H1 (cell line): ENCODE measurements around the gene NEK11. TPM values are rescaled to one million over a fixed set of nuclear protein-coding genes. Genes with fewer than 3 reads are reported as not detected.

Experiments used
- CTCF ChIA-PET: fragments of 300-600 bp; sonication (Branson Sonifier 250); formaldehyde crosslinking; loops from one replicate; lab custom pipeline; 2021; ENCODE audit not compliant: partially characterized antibody; lab: Charles Lee
- POLR2A ChIA-PET: fragments of 300-600 bp; sonication (Branson Sonifier 250); formaldehyde crosslinking; loops from one replicate; lab custom pipeline; 2021; ENCODE audit warnings: inconsistent platforms; ENCODE audit not compliant: partially characterized antibody; lab: Charles Lee
- DNase-seq, 2 experiments: peaks; one replicate each; pipeline versions ENCODE4 v3.0.0 to v3.0.0-alpha.2; 2010 to 2022; ENCODE audit warnings: low spot score in 2 of 2, low read depth in 1 of 2, mixed read lengths in 1 of 2
- FAIRE-seq: peaks from 2 replicates; lab custom pipeline; 2011; peaks lifted over from hg19 to GRCh38; lab: Jason Lieb, UNC
- H2AFZ ChIP-seq: 2 replicates; pipeline ENCODE4 v1.8.1; 2012; ENCODE audit warnings: low read length, inconsistent platforms
- H2AK5ac ChIP-seq: 2 replicates; pipeline ENCODE4 v1.6.1; 2013; ENCODE audit warnings: low read depth, low read length
- H2BK120ac ChIP-seq: replicated peaks from 2 replicates; pipeline ENCODE3; 2013; ENCODE audit warnings: low read depth, low read length, inconsistent platforms
- H2BK12ac ChIP-seq: 2 replicates; pipeline ENCODE4 v1.6.1; 2013; ENCODE audit warnings: low read depth, low read length
- H2BK15ac ChIP-seq: 2 replicates; pipeline ENCODE4 v1.6.1; 2013; ENCODE audit warnings: low read length
- H2BK20ac ChIP-seq: 2 replicates; pipeline ENCODE4 v1.6.1; 2013; ENCODE audit warnings: low read length
- H2BK5ac ChIP-seq: 2 replicates; pipeline ENCODE4 v1.6.1; 2013; ENCODE audit warnings: low read depth, low read length
- H3K14ac ChIP-seq: 2 replicates; pipeline ENCODE4 v1.6.1; 2013; ENCODE audit warnings: inconsistent platforms; ENCODE audit not compliant: insufficient read length
- H3K18ac ChIP-seq: 2 replicates; pipeline ENCODE4 v1.6.1; 2013; ENCODE audit warnings: low read length; ENCODE audit errors: extremely low read depth
- H3K23ac ChIP-seq: 2 replicates; pipeline ENCODE4 v1.6.1; 2013; ENCODE audit warnings: inconsistent platforms; ENCODE audit not compliant: insufficient read length
- H3K23me2 ChIP-seq: 2 replicates; pipeline ENCODE4 v1.6.1; 2013; ENCODE audit warnings: low read depth, low read length
- H3K27ac ChIP-seq: 2 replicates; pipeline ENCODE4 v1.6.1; 2011; ENCODE audit warnings: low read depth, low read length, inconsistent platforms
- H3K27me3 ChIP-seq, 4 experiments: replicated peaks in 1 of 4; 1 replicate in 1 of 4; 2 replicates in 3 of 4; pipeline versions ENCODE4 v1.6.1 to v1.8.1; 2011 to 2013; ENCODE audit warnings: low read length in 3 of 4, mild to moderate bottlenecking in 3 of 4, inconsistent platforms in 2 of 4, mixed read lengths in 2 of 4, moderate library complexity in 1 of 4; ENCODE audit not compliant: control insufficient read depth in 3 of 4, insufficient read depth in 3 of 4; ENCODE audit errors: extremely low read depth in 1 of 4
- H3K36me3 ChIP-seq, 4 experiments: 2 replicates each; pipeline versions ENCODE4 v1.6.1 to v1.8.1; 2011 to 2013; ENCODE audit warnings: mild to moderate bottlenecking in 4 of 4, low read length in 3 of 4, moderate library complexity in 2 of 4, control low read depth in 1 of 4, inconsistent platforms in 1 of 4; ENCODE audit not compliant: insufficient read depth in 4 of 4, control insufficient read depth in 2 of 4
- H3K4ac ChIP-seq: replicated peaks from 2 replicates; pipeline ENCODE3; 2013; ENCODE audit warnings: low read length, low read depth, mixed read lengths, inconsistent platforms; ENCODE audit not compliant: insufficient read length
- H3K4me1 ChIP-seq, 4 experiments: replicated peaks in 1 of 4; 1 replicate in 1 of 4; 2 replicates in 3 of 4; pipeline versions ENCODE4 v1.6.1 to v1.8.1; 2011 to 2013; ENCODE audit warnings: low read length in 3 of 4, inconsistent platforms in 2 of 4, mixed read lengths in 1 of 4; ENCODE audit not compliant: insufficient read depth in 4 of 4, control insufficient read depth in 3 of 4
- H3K4me2 ChIP-seq, 2 experiments: 2 replicates each; pipeline versions ENCODE4 v1.6.1 to v1.8.1; 2011 to 2013; ENCODE audit warnings: low read depth in 2 of 2, low read length in 2 of 2, control low read depth in 1 of 2, inconsistent platforms in 1 of 2, mild to moderate bottlenecking in 1 of 2; ENCODE audit not compliant: insufficient read depth in 1 of 2
- H3K4me3 ChIP-seq, 4 experiments: fragments of 200-600, 300-600 bp in 1 of 4; sonication (generic), shearing (Covaris generic), sonication (Bioruptor Twin) in 1 of 4; 2 replicates each; pipeline versions ENCODE4 v1.5.1 to v1.8.1; 2011 to 2016; ENCODE audit warnings: low read length in 4 of 4, low read depth in 3 of 4, control low read depth in 2 of 4, inconsistent platforms in 2 of 4, mild to moderate bottlenecking in 2 of 4, mixed read lengths in 1 of 4, moderate library complexity in 1 of 4; ENCODE audit not compliant: insufficient read depth in 2 of 4; ENCODE audit errors: extremely low read depth in 1 of 4
- H3K56ac ChIP-seq: replicated peaks from 2 replicates; pipeline ENCODE3; 2013; ENCODE audit warnings: low read depth, mild to moderate bottlenecking, mixed read lengths, low read length, inconsistent platforms; ENCODE audit not compliant: insufficient read length
- H3K79me1 ChIP-seq: 2 replicates; pipeline ENCODE4 v1.6.1; 2013; ENCODE audit warnings: low read depth, low read length, control low read depth
- H3K79me2 ChIP-seq, 2 experiments: 2 replicates each; pipeline versions ENCODE4 v1.6.1 to v1.8.1; 2012 to 2013; ENCODE audit warnings: low read length in 2 of 2, mild to moderate bottlenecking in 2 of 2, inconsistent platforms in 1 of 2; ENCODE audit not compliant: insufficient read depth in 2 of 2, control insufficient read depth in 1 of 2
- H3K9ac ChIP-seq, 4 experiments: replicated peaks in 1 of 4; 1 replicate in 1 of 4; 2 replicates in 3 of 4; pipeline versions ENCODE4 v1.6.1 to v1.8.1; 2011 to 2013; ENCODE audit warnings: low read depth in 3 of 4, low read length in 3 of 4, control low read depth in 2 of 4, mild to moderate bottlenecking in 2 of 4, moderate library complexity in 2 of 4, inconsistent platforms in 1 of 4; ENCODE audit errors: extremely low read depth in 1 of 4
- H3K9me3 ChIP-seq, 2 experiments: 2 replicates each; pipeline versions ENCODE4 v1.6.1 to v1.8.1; 2012 to 2013; ENCODE audit warnings: mild to moderate bottlenecking in 2 of 2, moderate library complexity in 2 of 2, control low read depth in 1 of 2, inconsistent platforms in 1 of 2, low read depth in 1 of 2, low read length in 1 of 2, mixed read lengths in 1 of 2; ENCODE audit not compliant: insufficient read depth in 2 of 2
- H4K20me1 ChIP-seq, 2 experiments: replicated peaks in 1 of 2; 2 replicates each; pipeline versions ENCODE3 to v1.8.1; 2011 to 2013; ENCODE audit warnings: inconsistent platforms in 2 of 2, low read length in 2 of 2, mild to moderate bottlenecking in 1 of 2; ENCODE audit not compliant: insufficient read depth in 2 of 2, control insufficient read depth in 1 of 2
- H4K5ac ChIP-seq: 2 replicates; pipeline ENCODE4 v1.6.1; 2013; ENCODE audit warnings: low read length, low read depth, mixed read lengths, inconsistent platforms; ENCODE audit not compliant: insufficient read length
- H4K8ac ChIP-seq: 2 replicates; pipeline ENCODE4 v1.8.0; 2013; ENCODE audit warnings: mild to moderate bottlenecking, moderate library complexity, low read length, inconsistent platforms; ENCODE audit not compliant: insufficient read depth; ENCODE audit errors: extremely low read depth
- H4K91ac ChIP-seq: replicated peaks from 2 replicates; pipeline ENCODE3; 2013; ENCODE audit warnings: low read length, mixed read lengths, inconsistent platforms; ENCODE audit not compliant: insufficient read length
- BCL11A ChIP-seq, 2 experiments: IDR thresholded peaks; one replicate each; pipeline ENCODE4 v1.6.1; 2011; ENCODE audit warnings: low read depth in 2 of 2, low read length in 2 of 2, mild to moderate bottlenecking in 2 of 2
- BRCA1 ChIP-seq: IDR thresholded peaks from 2 replicates; pipeline ENCODE4 v1.6.1; 2012; ENCODE audit warnings: low read depth, low read length, improper control_type of control experiment
- CTBP2 ChIP-seq: IDR thresholded peaks from 2 replicates; pipeline ENCODE4 v1.7.0; 2011; ENCODE audit warnings: borderline replicate concordance, mild to moderate bottlenecking, moderate library complexity, mixed read lengths, low read length; ENCODE audit not compliant: insufficient read depth, insufficient read length
- EP300 ChIP-seq, 2 experiments: IDR thresholded peaks; 1 replicate in 1 of 2; 2 replicates in 1 of 2; pipeline ENCODE4 v1.6.1; 2011 to 2012; ENCODE audit warnings: low read depth in 2 of 2, low read length in 2 of 2, mild to moderate bottlenecking in 2 of 2, borderline replicate concordance in 1 of 2, inconsistent platforms in 1 of 2, moderate library complexity in 1 of 2
- GABPA ChIP-seq: IDR thresholded peaks from 2 replicates; pipeline ENCODE4 v1.6.1; 2011; ENCODE audit warnings: mild to moderate bottlenecking, low read length, moderate library complexity, borderline replicate concordance; ENCODE audit not compliant: insufficient read depth
- GTF2F1 ChIP-seq: IDR thresholded peaks from 2 replicates; pipeline ENCODE4 v1.6.1; 2012; ENCODE audit warnings: low read depth, low read length, improper control_type of control experiment, borderline replicate concordance
- KDM5A ChIP-seq: fragments of 200-600 bp; IDR thresholded peaks from 2 replicates; pipeline ENCODE4 v1.7.1; 2012; ENCODE audit warnings: mild to moderate bottlenecking, low read length, inconsistent platforms, mixed read lengths
- POLR2AphosphoS5 ChIP-seq: IDR thresholded peaks from 2 replicates; pipeline ENCODE4 v1.6.1; 2011; ENCODE audit warnings: low read depth, low read length
- SIX5 ChIP-seq: IDR thresholded peaks from 2 replicates; pipeline ENCODE4 v1.6.1; 2011; ENCODE audit warnings: mild to moderate bottlenecking, low read depth, low read length
- SP4 ChIP-seq: IDR thresholded peaks from 2 replicates; pipeline ENCODE4 v1.6.1; 2012; ENCODE audit warnings: low read length, inconsistent platforms
- TBP ChIP-seq: IDR thresholded peaks from 2 replicates; pipeline ENCODE4 v1.6.1; 2011; ENCODE audit warnings: low read depth, low read length, improper control_type of control experiment
- WGBS, 2 experiments: shearing (Covaris generic) in 1 of 2; methylation state at CpG; one replicate each; pipeline versions ENCODE4 v1.1.6 to v1.1.7; 2013 to 2015; ENCODE audit warnings: low lambda C conversion rate in 2 of 2, mixed read lengths in 2 of 2, inconsistent platforms in 1 of 2, low coverage in 1 of 2, missing lambda C conversion rate in 1 of 2; ENCODE audit not compliant: insufficient replicate concordance in 2 of 2, insufficient coverage in 1 of 2, insufficient read length in 1 of 2; ENCODE audit errors: extremely low coverage in 1 of 2, missing lambda C conversion rate in 1 of 2; 5-methylcytosine and 5-hydroxymethylcytosine counted together
- polyA plus RNA-seq, 7 experiments: library from polyadenylated mRNA; depleted of rRNA in 3 of 7; stranded (reverse) in 5 of 7; unstranded in 2 of 7; fragments of >200 nt in 5 of 7; fragments of 200-250 nt in 2 of 7; gene quantifications; 1 replicate in 5 of 7; 2 replicates in 1 of 7; 4 replicates in 1 of 7; pipeline versions ENCODE4 v1.2.1 to v1.2.3, GENCODE V29; 2011 to 2013; ENCODE audit warnings: missing spikeins in 2 of 7, mixed read lengths in 2 of 7
- total RNA-seq: library from RNA; stranded (reverse); fragmentation: NEBNext Ultra II Directional; extraction: Animal tissue kit (Norgen Biotek cat#: 25700); gene quantifications from 2 replicates; pipeline ENCODE4 v1.2.1, GENCODE V29; 2021
- TF ChIP-seq, protein P1 (sequence below): IDR thresholded peaks from 2 replicates; pipeline ENCODE4 v1.6.1; 2011; ENCODE audit warnings: low read depth, mild to moderate bottlenecking, low read length; ENCODE audit not compliant: insufficient read depth
- TF ChIP-seq, protein P2 (sequence below): IDR thresholded peaks from 2 replicates; pipeline ENCODE4 v1.6.1; 2012; ENCODE audit warnings: inconsistent platforms

The NEK11 gene
- total and polyA plus RNA-seq, 2 of the 8 experiments (the other 6 are each of a cell fraction or from before 2014, with no cell fraction given) = 0.60 TPM; not detected in 1

DNA sequence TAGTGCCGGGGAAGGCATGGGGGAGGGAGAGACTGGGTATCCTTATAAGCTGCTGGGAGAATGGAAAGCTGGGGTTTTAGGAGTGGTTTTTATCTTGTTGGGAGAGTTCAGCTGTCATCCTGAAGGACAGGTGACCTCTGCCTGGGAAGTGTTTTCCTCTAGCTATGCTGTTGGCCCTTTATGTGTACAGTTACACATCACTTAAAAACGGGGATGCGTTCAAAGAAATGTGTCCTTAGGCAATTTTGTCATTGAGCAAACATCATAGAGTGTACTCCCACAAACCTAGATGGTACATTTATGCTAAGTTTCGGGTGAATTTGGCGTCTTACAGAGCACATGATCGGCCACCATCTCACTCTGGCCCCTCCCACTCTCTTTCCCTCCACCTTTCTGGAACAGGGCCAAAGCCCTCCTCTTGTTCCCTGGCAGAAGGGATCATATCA lies 190.6 kb downstream of the NEK11 start:
- Histone ChIP-seq H3K27me3 (no peaks in the 10 kb centered on the region), H3K23ac (no peak overlapping the region), H2BK15ac (no peak overlapping the region), H4K8ac (no peak overlapping the region), H4K5ac (no peak overlapping the region), H3K56ac (no peak overlapping the region), H3K27ac (no peak overlapping the region), H3K4me3 (no peak overlapping the region), H4K20me1 (no peaks in the 10 kb centered on the region), H2BK120ac (no peak overlapping the region), H2AFZ (no peak overlapping the region), H3K4me2 (peak overlapping the region in 1 of 2 experiments; percentile 4; a peak in 1 of 4 replicates), H2BK5ac (no peak overlapping the region; the same call in 1 of the 2 replicates), H3K23me2 (no peaks in the 10 kb centered on the region; the same call in 1 of the 2 replicates), H3K18ac (no peak overlapping the region), H2BK20ac (no peak overlapping the region), H3K79me1 (no peaks in the 10 kb centered on the region), H2AK5ac (no peak overlapping the region), H3K9ac (no peak overlapping the region), H3K4me1 (peaks cover 0 to 7% (median under 1%) of the 10 kb centered on the region in 4 experiments; a peak in 1 of 7 replicates), H4K91ac (no peak overlapping the region), H3K4ac (no peak overlapping the region), H3K9me3 (no peaks in the 10 kb centered on the region), H3K36me3 (no peaks in the 10 kb centered on the region), H3K79me2 (no peaks in the 10 kb centered on the region), H3K14ac (no peak overlapping the region), H2BK12ac (0 out of 2 replicates have a peak overlapping the region, but pooled peaks have one; percentile 1)
- CTCF ChIA-PET = no interaction called here
- 94% methylated on average over 6 of the region's 6 CpGs; no CpG with 5 or more reads in 1 of the 2 experiments for WGBS, 2 experiments
- POLR2A ChIA-PET = interaction anchor here (1.2 kb wide), 1 partner anchor 144 kb away, joined by 3 read pairs; no protein-coding TSS in a partner anchor
- FAIRE-seq (no peak), DNase-seq (no peak)
- TF ChIP-seq EP300 (IDR thresholded peaks at IDR 0.05; ENCODE audit: borderline replicate concordance in 1 of 2, low read depth in 2 of 2, low read length in 2 of 2) = no peak
- TF ChIP-seq SP4 = no peak
- TF ChIP-seq, protein P1, sequence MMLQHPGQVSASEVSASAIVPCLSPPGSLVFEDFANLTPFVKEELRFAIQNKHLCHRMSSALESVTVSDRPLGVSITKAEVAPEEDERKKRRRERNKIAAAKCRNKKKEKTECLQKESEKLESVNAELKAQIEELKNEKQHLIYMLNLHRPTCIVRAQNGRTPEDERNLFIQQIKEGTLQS = no peak
- TF ChIP-seq GABPA = no peak
- no peak for TF ChIP-seq KDM5A
- TF ChIP-seq BRCA1 = no peak
- TF ChIP-seq TBP = no peak
- TF ChIP-seq SIX5 = no peak
- TF ChIP-seq GTF2F1 = no peak
- TF ChIP-seq POLR2AphosphoS5 = no peak
- no peak for TF ChIP-seq CTBP2
- TF ChIP-seq, protein P2, sequence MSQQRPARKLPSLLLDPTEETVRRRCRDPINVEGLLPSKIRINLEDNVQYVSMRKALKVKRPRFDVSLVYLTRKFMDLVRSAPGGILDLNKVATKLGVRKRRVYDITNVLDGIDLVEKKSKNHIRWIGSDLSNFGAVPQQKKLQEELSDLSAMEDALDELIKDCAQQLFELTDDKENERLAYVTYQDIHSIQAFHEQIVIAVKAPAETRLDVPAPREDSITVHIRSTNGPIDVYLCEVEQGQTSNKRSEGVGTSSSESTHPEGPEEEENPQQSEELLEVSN = no peak
- no peak for TF ChIP-seq BCL11A (IDR thresholded peaks at IDR 0.05; ENCODE audit: low read depth in 2 of 2, low read length in 2 of 2)
